H1 (cell line): ENCODE measurements around the gene ELAPOR1. TPM values are rescaled to one million over a fixed set of nuclear protein-coding genes. Genes with fewer than 3 reads are reported as not detected.
A peak's percentile ranks its signal among the peaks of the same experiment; 100 is the strongest.

Experiments used
- HDAC2 ChIP-seq, 2 experiments: fragments of 300-600 bp in 1 of 2; sonication (generic) in 1 of 2; IDR thresholded peaks; 2 replicates each; pipeline ENCODE4 v1.6.1; 2011 to 2012; ENCODE audit warnings: low read depth in 2 of 2, low read length in 2 of 2, mild to moderate bottlenecking in 2 of 2, moderate library complexity in 2 of 2, borderline replicate concordance in 1 of 2, inconsistent platforms in 1 of 2
- KDM4A ChIP-seq: IDR thresholded peaks from one replicate; pipeline ENCODE4 v1.7.1; 2012; ENCODE audit warnings: low read depth, mild to moderate bottlenecking, moderate library complexity, low read length, inconsistent platforms; ENCODE audit not compliant: severe bottlenecking
- PHF8 ChIP-seq: fragments of 200-600 bp; sonication (generic); conservative IDR thresholded peaks from 2 replicates; pipeline ENCODE4 v1.7.1; 2012; ENCODE audit warnings: low read depth, mild to moderate bottlenecking, inconsistent platforms, low read length, moderate library complexity
- SIN3A ChIP-seq, 2 experiments: IDR thresholded peaks in 1 of 2; conservative IDR thresholded peaks in 1 of 2; 2 replicates each; pipeline ENCODE4 v1.6.1; 2011 to 2012; ENCODE audit warnings: low read length in 2 of 2, improper control_type of control experiment in 1 of 2, low read depth in 1 of 2, mild to moderate bottlenecking in 1 of 2
- polyA plus RNA-seq, 7 experiments: library from polyadenylated mRNA; depleted of rRNA in 3 of 7; stranded (reverse) in 5 of 7; unstranded in 2 of 7; fragments of >200 nt in 5 of 7; fragments of 200-250 nt in 2 of 7; gene quantifications; 1 replicate in 5 of 7; 2 replicates in 1 of 7; 4 replicates in 1 of 7; pipeline versions ENCODE4 v1.2.1 to v1.2.3, GENCODE V29; 2011 to 2013; ENCODE audit warnings: missing spikeins in 2 of 7, mixed read lengths in 2 of 7
- total RNA-seq: library from RNA; stranded (reverse); fragmentation: NEBNext Ultra II Directional; extraction: Animal tissue kit (Norgen Biotek cat#: 25700); gene quantifications from 2 replicates; pipeline ENCODE4 v1.2.1, GENCODE V29; 2021
- TF ChIP-seq, protein P1 (sequence below): IDR thresholded peaks from 2 replicates; pipeline ENCODE4 v1.6.1; 2012; ENCODE audit warnings: low read length, inconsistent platforms
- TF ChIP-seq, protein P2 (sequence below), 3 experiments: IDR thresholded peaks; 1 replicate in 2 of 3; 2 replicates in 1 of 3; pipeline versions ENCODE4 v1.5.1 to v1.6.1; 2011; ENCODE audit warnings: low read length in 3 of 3, mild to moderate bottlenecking in 3 of 3, inconsistent platforms in 2 of 3, low read depth in 1 of 3, moderate library complexity in 1 of 3; ENCODE audit not compliant: insufficient read depth in 1 of 3; ENCODE audit errors: control extremely low read depth in 1 of 3

ELAPOR1 gene
- total and polyA plus RNA-seq, 2 of the 8 experiments (the other 6 are each of a cell fraction or from before 2014, with no cell fraction given), result 1.2 to 2.5 TPM

DNA sequence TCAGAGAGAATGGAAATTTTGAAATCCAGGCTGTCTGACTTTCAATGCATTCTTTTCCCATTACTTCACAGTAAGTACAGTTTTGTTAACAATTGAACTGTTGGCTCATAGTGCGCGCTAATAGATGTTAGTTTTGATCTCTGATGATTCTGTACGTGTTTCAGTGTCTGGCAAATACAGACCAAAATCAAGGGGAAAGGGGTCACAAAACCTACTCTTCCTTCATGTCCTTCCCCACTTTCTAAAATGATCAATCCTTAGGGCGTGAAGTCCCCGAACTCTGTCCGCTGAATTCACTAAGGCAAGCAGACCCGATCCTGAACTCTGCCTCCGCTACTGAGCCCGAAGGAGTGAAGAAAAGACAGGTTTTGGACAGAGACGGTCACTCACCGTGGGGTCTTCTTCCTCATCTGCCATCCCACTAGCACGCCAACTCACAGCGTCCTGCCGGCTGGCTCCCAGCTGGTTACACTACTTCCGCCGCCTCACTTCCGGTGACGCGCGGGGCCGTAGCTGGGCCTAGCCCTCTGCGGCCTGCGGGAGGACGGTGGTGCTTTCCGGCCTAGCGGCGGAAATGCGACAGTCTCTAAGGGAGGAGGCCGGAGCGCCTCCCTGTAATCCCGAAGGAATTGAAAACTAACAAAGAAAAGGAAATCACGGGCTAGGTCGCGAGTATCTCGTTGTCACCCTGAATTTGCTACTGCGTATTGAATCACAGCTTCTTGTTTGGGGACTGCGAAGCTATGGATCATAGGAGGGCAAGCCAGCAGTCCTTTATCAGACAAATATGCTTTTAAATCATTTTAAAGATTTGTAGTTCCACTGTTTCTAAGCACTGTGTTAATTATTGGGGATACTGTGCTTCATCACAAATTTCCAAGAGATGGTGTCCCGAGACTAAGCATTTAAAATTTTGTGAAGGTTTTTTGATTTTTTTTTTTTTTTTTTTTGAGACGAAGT, 38.1 kb upstream of the ELAPOR1 start, which contains the start of gene TAF13 (continued):
- peak; percentile 84 for TF ChIP-seq PHF8
- peak; percentile 71 for TF ChIP-seq KDM4A
- TF ChIP-seq, protein P1, sequence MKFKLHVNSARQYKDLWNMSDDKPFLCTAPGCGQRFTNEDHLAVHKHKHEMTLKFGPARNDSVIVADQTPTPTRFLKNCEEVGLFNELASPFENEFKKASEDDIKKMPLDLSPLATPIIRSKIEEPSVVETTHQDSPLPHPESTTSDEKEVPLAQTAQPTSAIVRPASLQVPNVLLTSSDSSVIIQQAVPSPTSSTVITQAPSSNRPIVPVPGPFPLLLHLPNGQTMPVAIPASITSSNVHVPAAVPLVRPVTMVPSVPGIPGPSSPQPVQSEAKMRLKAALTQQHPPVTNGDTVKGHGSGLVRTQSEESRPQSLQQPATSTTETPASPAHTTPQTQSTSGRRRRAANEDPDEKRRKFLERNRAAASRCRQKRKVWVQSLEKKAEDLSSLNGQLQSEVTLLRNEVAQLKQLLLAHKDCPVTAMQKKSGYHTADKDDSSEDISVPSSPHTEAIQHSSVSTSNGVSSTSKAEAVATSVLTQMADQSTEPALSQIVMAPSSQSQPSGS, result 0 out of 2 replicates have a peak, but pooled peaks have one; percentile 30
- TF ChIP-seq, protein P2, sequence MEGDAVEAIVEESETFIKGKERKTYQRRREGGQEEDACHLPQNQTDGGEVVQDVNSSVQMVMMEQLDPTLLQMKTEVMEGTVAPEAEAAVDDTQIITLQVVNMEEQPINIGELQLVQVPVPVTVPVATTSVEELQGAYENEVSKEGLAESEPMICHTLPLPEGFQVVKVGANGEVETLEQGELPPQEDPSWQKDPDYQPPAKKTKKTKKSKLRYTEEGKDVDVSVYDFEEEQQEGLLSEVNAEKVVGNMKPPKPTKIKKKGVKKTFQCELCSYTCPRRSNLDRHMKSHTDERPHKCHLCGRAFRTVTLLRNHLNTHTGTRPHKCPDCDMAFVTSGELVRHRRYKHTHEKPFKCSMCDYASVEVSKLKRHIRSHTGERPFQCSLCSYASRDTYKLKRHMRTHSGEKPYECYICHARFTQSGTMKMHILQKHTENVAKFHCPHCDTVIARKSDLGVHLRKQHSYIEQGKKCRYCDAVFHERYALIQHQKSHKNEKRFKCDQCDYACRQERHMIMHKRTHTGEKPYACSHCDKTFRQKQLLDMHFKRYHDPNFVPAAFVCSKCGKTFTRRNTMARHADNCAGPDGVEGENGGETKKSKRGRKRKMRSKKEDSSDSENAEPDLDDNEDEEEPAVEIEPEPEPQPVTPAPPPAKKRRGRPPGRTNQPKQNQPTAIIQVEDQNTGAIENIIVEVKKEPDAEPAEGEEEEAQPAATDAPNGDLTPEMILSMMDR (IDR thresholded peaks at IDR 0.05; ENCODE audit: control extremely low read depth in 1 of 3, insufficient read depth in 1 of 3, low read depth in 1 of 3, low read length in 3 of 3), result peak in 1 of 3 experiments; percentile 19; a peak in 1 of 4 replicates
- peak in 1 of 2 experiments; percentile 85; a peak in 2 of 4 replicates for TF ChIP-seq HDAC2 (IDR thresholded peaks at IDR 0.05; ENCODE audit: borderline replicate concordance in 1 of 2, low read depth in 2 of 2, low read length in 2 of 2)
- peak; percentile 89 to 97; a peak in 2 of 4 replicates for TF ChIP-seq SIN3A (conservative IDR thresholded peaks at IDR 0.05 in 1 of 2, IDR thresholded peaks at IDR 0.05 in 1 of 2; ENCODE audit: low read depth in 1 of 2, low read length in 2 of 2)
